Measurements from ENCODE around the gene PHF14. TPM values are rescaled to one million over a fixed set of nuclear protein-coding genes. Genes with fewer than 3 reads are reported as not detected.

Gene PHF14
- polyA plus RNA-seq, 3 donors, result 4.8 to 7.4 (median 5.4) TPM

DNA sequence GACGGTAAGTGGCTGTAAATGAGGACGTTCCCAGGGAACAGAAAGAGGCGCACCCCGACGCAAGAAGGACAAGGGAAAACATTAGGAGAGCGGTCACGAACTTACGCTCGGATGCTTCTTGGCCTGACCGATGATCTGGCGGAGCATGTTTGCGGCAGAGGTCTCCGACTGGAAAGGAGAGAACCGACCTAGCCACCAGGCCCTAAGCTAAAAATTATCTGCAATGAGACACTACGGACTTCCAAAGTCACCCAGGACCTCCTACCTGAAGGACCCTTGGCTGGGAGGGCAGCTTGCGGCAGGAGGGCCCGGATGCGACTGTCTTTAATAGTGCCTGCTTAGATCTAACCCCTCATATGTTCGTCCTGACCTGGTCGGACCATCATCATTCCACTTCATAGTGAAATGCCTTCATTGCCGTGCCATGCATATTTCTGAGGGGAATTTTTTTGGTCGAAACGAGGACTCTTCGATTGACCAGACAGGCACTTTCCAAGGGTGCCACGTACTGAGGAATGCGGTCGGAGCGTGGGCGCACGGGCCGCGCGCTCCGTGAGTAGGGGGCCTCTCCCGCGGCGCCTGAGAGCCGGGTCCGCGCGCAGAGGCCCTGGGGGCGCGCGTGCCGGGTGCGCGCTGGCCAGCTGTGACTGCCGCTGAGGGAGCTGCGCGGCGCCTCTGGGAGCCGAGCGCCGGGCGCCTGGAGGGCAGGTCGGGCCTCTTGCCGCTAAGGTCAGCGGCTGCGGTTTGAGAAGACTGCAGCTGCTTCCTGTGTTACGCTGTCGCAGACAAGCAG, 33.6 kb upstream of the PHF14 start:
- Mint-ChIP-seq H3K9me3 (no peaks in the 10 kb centered on the region), H3K4me1 (peaks cover 15% of the 10 kb centered on the region), H3K36me3 (peaks cover 25 to 26% of the 10 kb centered on the region in 2 donors), H3K4me3 (no peak overlapping the region), H3K27me3 (ENCODE audit: low read depth in 3 of 3) (peaks cover 0 to 2% (median 2%) of the 10 kb centered on the region in 3 donors), H3K27ac (no peak overlapping the region)
- H3K79me2 ChIP-seq (ENCODE audit: insufficient read depth, low read length), result peaks cover 34% of the 10 kb centered on the region
- intact Hi-C loops (cut with micrococcal nuclease), result loop anchor here in 1 of 2 donors (2.0 kb wide), 1 partner anchor 33 kb away; the partner anchor contains the start of gene PHF14
- H3K27ac ChIP-seq (ENCODE audit: low read depth in 1 of 2, low read length in 2 of 2), result peak overlapping the region; percentile 74 to 94
- peak overlapping the region; percentile 61 to 93 (median 85) for H3K4me3 ChIP-seq (replicated peaks in 1 of 3; ENCODE audit: low read depth in 2 of 3, low read length in 3 of 3)
- peak overlapping the region; percentile 80 for H3K9ac ChIP-seq (ENCODE audit: insufficient read depth, low read length, poor library complexity, severe bottlenecking)
- DNase-seq, result peak; percentile 84 to 90 (median 89)
- under 1% methylated on average over 54 of the region's 61 CpGs for WGBS (ENCODE audit: insufficient coverage)
- peak overlapping the region; percentile 90 for H3K4me2 ChIP-seq (replicated peaks; ENCODE audit: extremely low read depth, low read length, poor library complexity, severe bottlenecking)
- peaks cover 28 to 29% of the 10 kb centered on the region in 2 donors for H3K36me3 ChIP-seq (replicated peaks in 1 of 2; ENCODE audit: control insufficient read depth in 1 of 2, insufficient read depth in 2 of 2, low read length in 2 of 2)
- H3K9me3 ChIP-seq (replicated peaks in 1 of 2; ENCODE audit: control insufficient read depth in 1 of 2, insufficient read depth in 1 of 2, low read length in 2 of 2), result no peaks in the 10 kb centered on the region
- TF ChIP-seq, protein P1, sequence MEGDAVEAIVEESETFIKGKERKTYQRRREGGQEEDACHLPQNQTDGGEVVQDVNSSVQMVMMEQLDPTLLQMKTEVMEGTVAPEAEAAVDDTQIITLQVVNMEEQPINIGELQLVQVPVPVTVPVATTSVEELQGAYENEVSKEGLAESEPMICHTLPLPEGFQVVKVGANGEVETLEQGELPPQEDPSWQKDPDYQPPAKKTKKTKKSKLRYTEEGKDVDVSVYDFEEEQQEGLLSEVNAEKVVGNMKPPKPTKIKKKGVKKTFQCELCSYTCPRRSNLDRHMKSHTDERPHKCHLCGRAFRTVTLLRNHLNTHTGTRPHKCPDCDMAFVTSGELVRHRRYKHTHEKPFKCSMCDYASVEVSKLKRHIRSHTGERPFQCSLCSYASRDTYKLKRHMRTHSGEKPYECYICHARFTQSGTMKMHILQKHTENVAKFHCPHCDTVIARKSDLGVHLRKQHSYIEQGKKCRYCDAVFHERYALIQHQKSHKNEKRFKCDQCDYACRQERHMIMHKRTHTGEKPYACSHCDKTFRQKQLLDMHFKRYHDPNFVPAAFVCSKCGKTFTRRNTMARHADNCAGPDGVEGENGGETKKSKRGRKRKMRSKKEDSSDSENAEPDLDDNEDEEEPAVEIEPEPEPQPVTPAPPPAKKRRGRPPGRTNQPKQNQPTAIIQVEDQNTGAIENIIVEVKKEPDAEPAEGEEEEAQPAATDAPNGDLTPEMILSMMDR (IDR thresholded peaks at IDR 0.05), result no peak
- peaks cover 15% of the 10 kb centered on the region for H4K20me1 ChIP-seq (ENCODE audit: insufficient read depth, low read length)
- peaks cover 15 to 26% of the 10 kb centered on the region in 2 donors for H3K4me1 ChIP-seq (ENCODE audit: control insufficient read depth in 1 of 2, insufficient read depth in 2 of 2, low read length in 2 of 2)
- peak overlapping the region; percentile 77 for H2AFZ ChIP-seq (ENCODE audit: insufficient read depth, low read depth, low read length, poor library complexity, severe bottlenecking)
- H3K27me3 ChIP-seq (ENCODE audit: control insufficient read depth in 2 of 2, insufficient read depth in 2 of 2, low read length in 2 of 2), result no peaks in the 10 kb centered on the region

DNA sequence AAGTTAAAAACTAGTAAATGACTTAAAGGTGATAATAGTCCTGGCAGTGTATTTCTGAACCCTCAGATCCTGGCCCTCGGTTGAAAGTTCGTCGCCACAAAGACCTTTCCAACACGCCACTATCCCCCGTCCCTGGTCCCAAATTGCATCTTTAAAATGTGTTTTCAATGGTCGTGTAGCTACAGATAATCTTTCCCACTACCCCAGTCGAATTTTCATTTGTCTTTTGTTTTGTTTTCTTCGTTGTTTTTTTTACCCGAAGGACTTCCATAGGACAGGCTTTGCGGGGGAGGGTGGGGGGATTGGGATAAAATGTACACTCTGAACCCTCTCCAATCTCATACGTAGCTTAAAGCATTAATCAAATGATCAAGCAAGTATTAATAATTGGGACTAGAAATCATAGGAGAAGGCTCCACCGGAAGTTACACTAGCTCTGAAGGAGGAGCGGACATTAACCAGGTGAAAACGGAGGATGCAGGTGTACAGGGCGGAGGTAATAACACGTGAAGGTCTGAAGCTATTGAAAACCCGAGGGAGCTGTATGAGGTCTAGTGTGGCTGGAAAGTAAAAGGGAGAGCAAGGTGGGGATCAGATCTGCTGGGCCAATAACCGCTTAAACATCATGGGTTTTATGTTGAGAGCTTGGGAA, 32.8 kb upstream of the PHF14 start:
- Histone ChIP-seq H3K9me3 (replicated peaks in 1 of 2; ENCODE audit: control insufficient read depth in 1 of 2, insufficient read depth in 1 of 2, low read length in 2 of 2) (no peaks in the 10 kb centered on the region), H3K36me3 (replicated peaks in 1 of 2; ENCODE audit: control insufficient read depth in 1 of 2, insufficient read depth in 2 of 2, low read length in 2 of 2) (peaks cover 21 to 22% of the 10 kb centered on the region in 2 donors), H3K27me3 (ENCODE audit: control insufficient read depth in 2 of 2, insufficient read depth in 2 of 2, low read length in 2 of 2) (no peaks in the 10 kb centered on the region), H3K79me2 (ENCODE audit: insufficient read depth, low read length) (peaks cover 34% of the 10 kb centered on the region), H3K27ac (ENCODE audit: low read depth in 1 of 2, low read length in 2 of 2) (peak overlapping the region; percentile 42 to 94), H2AFZ (ENCODE audit: insufficient read depth, low read depth, low read length, poor library complexity, severe bottlenecking) (peak overlapping the region; percentile 77), H3K9ac (ENCODE audit: insufficient read depth, low read length, poor library complexity, severe bottlenecking) (peak overlapping the region; percentile 80), H3K4me3 (replicated peaks in 1 of 3; ENCODE audit: low read depth in 2 of 3, low read length in 3 of 3) (peak overlapping the region; percentile 61 to 93 (median 85)), H4K20me1 (ENCODE audit: insufficient read depth, low read length) (peaks cover 11% of the 10 kb centered on the region), H3K4me1 (ENCODE audit: control insufficient read depth in 1 of 2, insufficient read depth in 2 of 2, low read length in 2 of 2) (peaks cover 15 to 26% of the 10 kb centered on the region in 2 donors), H3K4me2 (replicated peaks; ENCODE audit: extremely low read depth, low read length, poor library complexity, severe bottlenecking) (peak overlapping the region; percentile 90)
- no peak overlapping the region for H3K27ac Mint-ChIP-seq
- intact Hi-C loops (cut with micrococcal nuclease), result loop anchor here in 1 of 2 donors (2.0 kb wide), 1 partner anchor 32 kb away; the partner anchor contains the start of gene PHF14
- DNase-seq, result no peak
- H3K27me3 Mint-ChIP-seq (ENCODE audit: low read depth in 3 of 3), result peaks cover 0 to 2% (median 2%) of the 10 kb centered on the region in 3 donors
- peaks cover 15% of the 10 kb centered on the region for H3K4me1 Mint-ChIP-seq
- no peak overlapping the region for H3K4me3 Mint-ChIP-seq
- no peaks in the 10 kb centered on the region for H3K9me3 Mint-ChIP-seq
- H3K36me3 Mint-ChIP-seq, result peaks cover 18 to 19% of the 10 kb centered on the region in 2 donors
- WGBS (ENCODE audit: insufficient coverage), result 69% methylated on average over 7 of the region's 18 CpGs
- TF ChIP-seq, protein P1 (IDR thresholded peaks at IDR 0.05), result no peak

Measured in CD14-positive monocyte (primary cell).